Activated CD8-positive, alpha-beta memory T cell treated with anti-CD3 and anti-CD28 coated beads for 1 hour (primary cell): Measurements from ENCODE around the gene SHFL.

Experiments used
- DNase-seq, 2 donors: peaks; one replicate each; pipeline ENCODE4 v3.0.0-alpha.2; 2020; ENCODE audit warnings: low read depth in 1 of 2; ENCODE audit errors: extremely low read depth in 1 of 2

Gene SHFL

GRCh38 chr19:10107817-10108367 lies 21.8 kb downstream of the SHFL start:
- DNase-seq, result no peak

- DNase-seq, result no peak
These were observed 23.4 kb downstream of the SHFL start for GRCh38 chr19:10109528-10109927.

- DNase-seq, result no peak
These were observed 24.2 kb downstream of the SHFL start for GRCh38 chr19:10110076-10110971.

GRCh38 chr19:10110972-10111317 lies 24.8 kb downstream of the SHFL start:
- DNase-seq, result no peak

- DNase-seq, result no peak
These were observed 25.3 kb downstream of the SHFL start, which contains the start of gene P2RY11 for GRCh38 chr19:10111405-10111811. TSS of gene P2RY11 (plus strand) at chr19:10111693. CDS start at chr19:10111722, 29 bp downstream.

GRCh38 chr19:10112037-10112761 lies 26.1 kb downstream of the SHFL start:
- DNase-seq, result no peak

GRCh38 chr19:10112895-10113591 lies 26.9 kb downstream of the SHFL start:
- DNase-seq, result no peak

GRCh38 chr19:10113592-10113963 lies 27.5 kb downstream of the SHFL start:
- DNase-seq, result no peak

GRCh38 chr19:10113964-10114650 lies 28.0 kb downstream of the SHFL start:
- no peak for DNase-seq

GRCh38 chr19:10114651-10115391 lies 28.7 kb downstream of the SHFL start:
- no peak for DNase-seq

- no peak for DNase-seq
These were observed 29.4 kb downstream of the SHFL start for GRCh38 chr19:10115392-10116084.

GRCh38 chr19:10116085-10116865 lies 30.2 kb downstream of the SHFL start:
- no peak for DNase-seq

- no peak for DNase-seq
These were observed 30.9 kb downstream of the SHFL start for GRCh38 chr19:10116866-10117616.

- DNase-seq, result no peak
These were observed 32.8 kb downstream of the SHFL start for GRCh38 chr19:10118960-10119359.

GRCh38 chr19:10120538-10121189 lies 34.5 kb downstream of the SHFL start:
- no peak for DNase-seq

- no peak for DNase-seq
These were observed 35.9 kb downstream of the SHFL start for GRCh38 chr19:10122045-10122444.

- DNase-seq, result no peak
These were observed 38.3 kb downstream of the SHFL start for GRCh38 chr19:10124429-10124828.
